ENCODE measurements around the gene NOD2. TPM values are rescaled to one million over a fixed set of nuclear protein-coding genes. Genes with fewer than 3 reads are reported as not detected.

The NOD2 gene
- total RNA-seq, 1 donor from 2014 or later: 4.4 TPM

DNA sequence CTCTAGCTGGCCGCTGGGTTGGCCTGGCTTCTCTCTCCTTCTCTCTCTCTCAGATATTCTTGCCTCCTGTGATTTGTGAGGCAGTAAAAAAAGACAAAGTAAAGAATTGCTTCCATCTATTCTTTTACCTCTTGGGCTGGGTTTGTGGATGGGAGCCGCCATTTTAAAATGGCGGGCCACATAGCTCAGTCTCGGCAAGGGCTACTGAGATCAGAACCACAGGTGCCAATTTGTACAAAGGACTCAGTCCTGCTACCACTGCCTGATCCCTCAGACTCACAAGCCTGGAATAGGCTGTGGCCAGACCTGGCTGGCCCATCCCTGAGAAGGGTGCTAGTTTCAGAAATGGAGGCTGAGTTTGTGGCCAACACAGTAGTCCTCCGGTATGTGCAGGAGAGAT lies 24.1 kb downstream of the NOD2 start:
- no peak for DNase-seq

DNA sequence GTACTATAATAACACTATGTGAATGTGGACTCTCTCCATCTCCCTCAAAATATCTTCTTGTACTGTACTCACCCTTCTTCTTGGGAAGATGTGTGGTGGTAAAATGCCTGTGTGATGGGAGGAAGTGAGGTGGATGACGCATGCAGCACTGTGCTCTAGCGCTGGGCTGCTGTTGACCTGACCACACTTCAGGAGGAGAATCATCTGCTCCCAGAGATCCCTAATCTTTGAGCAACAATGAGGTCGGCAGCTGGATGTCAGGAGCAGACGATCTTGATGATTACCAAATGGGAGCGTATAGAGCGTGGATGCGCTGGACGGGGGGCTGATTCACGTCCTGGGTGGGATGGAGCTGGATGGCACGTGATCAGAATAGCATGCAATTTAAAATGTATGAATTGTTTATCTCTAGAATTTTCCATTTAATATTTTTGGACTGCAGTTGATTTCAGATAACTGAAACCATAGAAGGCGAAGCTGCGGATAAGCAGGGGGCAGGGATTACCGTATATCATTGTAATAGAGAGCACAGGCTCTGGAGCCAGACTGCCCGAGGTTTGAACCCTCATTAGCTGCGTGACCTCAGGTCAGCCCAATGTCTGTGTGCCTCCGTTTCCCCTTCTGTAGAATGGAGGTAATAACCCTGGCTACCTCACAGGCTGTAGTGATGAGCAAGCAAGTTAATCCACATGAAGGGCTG lies 24.8 kb downstream of the NOD2 start:
- DNase-seq: no peak

DNA sequence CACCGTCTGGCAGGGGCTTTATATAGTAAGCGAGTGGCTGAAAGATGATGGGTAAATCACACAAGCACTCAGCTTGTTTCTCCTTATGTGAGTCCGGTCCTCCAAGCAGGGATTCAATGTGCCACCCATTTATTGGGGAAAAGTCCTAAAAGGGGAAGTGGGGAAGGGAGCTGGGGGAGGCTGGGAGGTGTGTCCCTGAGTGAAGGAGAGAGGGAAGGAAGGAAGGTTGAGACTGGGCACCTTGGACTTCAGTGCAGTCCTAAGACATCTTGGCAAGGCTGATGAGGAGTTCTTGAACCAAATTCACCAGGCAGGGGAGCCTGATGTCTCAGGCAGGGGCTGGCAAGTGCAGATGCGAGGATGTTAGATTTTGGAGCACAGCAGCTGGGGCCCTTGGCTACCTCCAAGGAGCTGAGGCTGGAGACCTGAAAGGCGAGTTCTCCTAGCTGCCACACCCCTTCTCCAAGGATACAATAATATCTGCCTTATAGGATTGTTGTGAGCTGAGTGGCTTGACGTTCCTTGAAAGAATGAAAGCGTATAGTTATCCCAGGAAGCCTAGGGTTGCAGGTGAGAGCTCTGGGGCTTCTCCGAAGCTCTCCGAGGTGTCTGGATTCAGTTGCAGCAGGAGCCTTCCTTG lies 25.5 kb downstream of the NOD2 start:
- no peak for DNase-seq

DNA sequence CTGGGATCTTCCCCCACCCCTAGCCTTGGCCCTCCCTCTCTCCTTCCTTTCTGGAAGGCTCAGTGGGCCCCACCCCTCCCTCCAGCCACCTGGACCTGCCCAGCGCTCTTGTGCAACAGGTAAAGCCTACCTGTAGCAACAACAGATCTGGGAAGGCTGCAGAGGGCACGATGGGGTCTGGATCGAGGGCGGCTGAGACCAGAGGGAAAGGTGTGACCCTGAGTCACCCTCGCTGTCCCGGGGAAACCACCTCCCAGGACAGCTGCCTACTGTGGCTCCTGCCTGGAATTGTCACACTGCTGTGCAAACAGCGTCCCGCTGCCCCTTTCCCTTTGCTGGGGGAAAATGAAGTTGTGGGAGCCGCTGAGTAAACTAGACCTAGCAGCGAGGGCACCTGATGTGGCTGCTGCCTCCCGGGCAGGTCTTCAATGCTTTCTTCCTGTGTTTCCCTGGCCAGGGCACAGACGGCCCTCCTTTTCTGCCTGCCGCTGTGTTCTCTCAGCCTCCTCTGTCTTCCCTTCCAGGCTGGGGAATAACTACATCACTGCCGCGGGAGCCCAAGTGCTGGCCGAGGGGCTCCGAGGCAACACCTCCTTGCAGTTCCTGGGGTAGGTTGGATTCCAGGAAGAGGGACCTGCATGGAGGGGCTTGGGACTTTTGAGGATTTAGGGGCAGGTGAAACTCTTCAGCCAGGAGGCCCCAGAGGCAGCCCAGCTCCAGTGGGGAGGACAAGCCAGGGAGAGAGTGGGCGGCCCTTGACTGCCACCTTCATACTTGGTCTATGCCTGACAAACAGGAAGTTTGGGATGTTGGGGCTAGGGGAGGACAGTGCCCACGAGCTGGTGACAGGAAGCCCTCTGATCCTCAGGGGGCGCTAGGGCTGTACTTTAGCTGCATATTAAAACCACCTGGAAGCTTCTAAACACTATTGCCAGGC lies 26.3 kb downstream of the NOD2 start:
- DNase-seq: no peak

DNA sequence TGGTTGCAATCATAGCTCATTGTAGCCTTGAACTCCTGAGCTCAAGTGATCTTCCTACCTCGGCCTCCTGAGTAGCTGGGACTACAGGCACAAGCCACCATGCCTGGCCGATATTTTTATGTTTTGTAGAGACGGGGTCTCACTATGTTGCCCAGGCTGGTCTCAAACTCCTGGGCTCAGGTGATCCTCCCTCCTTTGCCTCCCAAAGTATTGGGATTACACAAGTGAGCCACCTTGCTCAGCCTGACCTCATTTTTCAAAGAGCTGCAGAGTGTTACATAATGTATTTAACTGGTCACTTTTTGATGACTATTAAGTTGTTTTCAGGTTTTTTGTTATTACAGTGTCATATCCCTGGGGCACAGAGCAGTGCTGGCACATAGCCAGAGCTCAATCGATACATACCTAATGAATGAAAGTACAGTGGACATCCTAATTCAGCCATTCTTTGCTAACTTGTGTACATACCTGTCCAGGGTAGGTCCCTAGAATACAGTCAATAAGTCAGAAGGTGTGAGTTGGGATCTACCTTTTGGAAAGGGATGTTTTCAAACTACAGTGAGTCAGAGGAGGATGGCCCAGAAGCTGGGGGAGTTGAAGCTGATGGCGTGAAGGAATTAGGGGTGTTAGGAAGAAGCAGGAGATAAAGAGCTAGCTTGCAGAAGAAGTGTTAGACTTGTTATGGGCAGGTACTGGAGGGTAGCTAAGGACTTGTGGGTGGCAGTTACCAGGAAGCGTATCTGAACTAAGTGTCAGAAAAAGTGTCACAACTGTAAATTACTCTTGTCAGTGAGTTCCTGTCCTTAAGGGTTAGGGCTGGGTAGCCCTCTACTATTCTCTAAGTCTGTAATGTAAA lies 28.4 kb downstream of the NOD2 start:
- DNase-seq: no peak

DNA sequence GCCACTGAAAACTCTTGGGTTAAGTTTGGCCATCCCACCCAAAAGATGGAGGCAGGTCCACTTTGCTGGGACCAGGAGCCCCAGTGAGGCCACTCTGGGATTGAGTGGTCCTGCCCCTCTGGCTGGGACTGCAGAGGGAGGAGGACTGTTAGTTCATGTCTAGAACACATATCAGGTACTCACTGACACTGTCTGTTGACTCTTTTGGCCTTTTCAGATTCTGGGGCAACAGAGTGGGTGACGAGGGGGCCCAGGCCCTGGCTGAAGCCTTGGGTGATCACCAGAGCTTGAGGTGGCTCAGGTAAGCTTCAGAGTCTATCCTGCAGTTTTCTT lies 29.0 kb downstream of the NOD2 start:
- DNase-seq: no peak

DNA sequence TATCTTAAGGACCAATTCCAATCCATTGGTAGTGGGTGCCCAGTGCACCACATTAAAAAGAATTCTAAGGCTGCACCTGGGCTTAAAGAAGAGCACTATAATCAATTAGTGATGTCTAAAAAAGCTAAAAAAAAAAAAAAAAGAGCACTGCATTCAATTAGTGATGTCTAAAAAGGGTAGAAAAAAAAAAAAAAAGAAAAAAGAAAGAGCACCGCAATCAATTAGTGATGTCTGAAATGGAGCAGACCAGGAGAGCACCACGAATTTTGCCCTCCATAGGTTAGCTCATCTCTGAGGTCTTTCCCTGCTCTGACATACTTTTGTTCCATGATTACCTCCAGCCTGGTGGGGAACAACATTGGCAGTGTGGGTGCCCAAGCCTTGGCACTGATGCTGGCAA lies 29.6 kb downstream of the NOD2 start:
- DNase-seq: no peak

DNA sequence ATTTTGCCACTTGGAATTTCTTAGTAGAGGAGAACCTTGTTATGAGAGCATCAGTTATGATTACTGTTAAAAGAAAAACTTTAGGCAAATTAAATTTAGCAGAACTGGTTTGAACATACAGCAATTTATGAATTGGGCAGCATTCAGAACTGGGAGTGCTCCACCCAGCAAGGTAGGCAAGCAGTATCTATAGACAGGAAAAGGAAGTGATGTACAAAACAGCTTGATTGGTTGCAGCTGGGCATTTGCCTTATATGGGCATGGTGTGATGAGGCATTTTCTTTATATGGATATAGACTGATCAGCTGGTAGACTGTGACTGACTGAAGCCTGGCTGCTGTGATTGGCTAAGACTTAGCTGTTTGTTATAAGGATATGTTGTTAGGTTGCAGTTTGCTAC lies 30.9 kb downstream of the NOD2 start:
- DNase-seq: no peak

DNA sequence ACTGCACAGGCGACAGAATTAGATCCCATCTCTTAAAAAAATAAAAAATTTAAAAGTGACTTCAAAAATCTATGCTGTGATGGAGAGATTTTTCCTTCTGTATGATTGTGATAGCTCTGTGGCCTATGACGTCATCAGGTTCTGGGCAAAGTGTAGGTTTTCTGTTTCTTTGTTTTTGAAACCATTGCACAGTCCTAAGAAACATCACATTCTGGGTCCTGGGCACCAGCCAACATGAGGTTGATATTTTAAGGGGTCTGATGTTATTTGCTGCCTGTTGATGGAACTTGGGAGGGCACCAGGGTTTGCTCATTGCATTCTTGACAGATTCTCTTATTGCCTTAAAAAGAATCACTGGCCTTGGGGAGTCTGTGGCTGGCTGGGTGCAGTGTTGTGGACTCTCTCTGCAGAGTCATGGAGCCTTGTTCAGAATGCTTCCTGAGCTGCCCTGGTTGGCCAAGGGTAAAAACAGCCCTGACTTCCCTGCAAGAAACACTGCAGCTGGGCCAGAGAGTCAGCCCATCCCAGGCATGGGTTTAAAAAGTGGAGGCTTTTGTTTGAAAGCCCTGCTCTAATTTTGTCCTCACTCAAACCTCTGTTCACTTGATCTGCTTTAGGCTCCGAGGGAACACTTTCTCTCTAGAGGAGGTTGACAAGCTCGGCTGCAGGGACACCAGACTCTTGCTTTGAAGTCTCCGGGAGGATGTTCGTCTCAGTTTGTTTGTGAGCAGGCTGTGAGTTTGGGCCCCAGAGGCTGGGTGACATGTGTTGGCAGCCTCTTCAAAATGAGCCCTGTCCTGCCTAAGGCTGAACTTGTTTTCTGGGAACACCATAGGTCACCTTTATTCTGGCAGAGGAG lies 38.0 kb downstream of the NOD2 start:
- DNase-seq: no peak

DNA sequence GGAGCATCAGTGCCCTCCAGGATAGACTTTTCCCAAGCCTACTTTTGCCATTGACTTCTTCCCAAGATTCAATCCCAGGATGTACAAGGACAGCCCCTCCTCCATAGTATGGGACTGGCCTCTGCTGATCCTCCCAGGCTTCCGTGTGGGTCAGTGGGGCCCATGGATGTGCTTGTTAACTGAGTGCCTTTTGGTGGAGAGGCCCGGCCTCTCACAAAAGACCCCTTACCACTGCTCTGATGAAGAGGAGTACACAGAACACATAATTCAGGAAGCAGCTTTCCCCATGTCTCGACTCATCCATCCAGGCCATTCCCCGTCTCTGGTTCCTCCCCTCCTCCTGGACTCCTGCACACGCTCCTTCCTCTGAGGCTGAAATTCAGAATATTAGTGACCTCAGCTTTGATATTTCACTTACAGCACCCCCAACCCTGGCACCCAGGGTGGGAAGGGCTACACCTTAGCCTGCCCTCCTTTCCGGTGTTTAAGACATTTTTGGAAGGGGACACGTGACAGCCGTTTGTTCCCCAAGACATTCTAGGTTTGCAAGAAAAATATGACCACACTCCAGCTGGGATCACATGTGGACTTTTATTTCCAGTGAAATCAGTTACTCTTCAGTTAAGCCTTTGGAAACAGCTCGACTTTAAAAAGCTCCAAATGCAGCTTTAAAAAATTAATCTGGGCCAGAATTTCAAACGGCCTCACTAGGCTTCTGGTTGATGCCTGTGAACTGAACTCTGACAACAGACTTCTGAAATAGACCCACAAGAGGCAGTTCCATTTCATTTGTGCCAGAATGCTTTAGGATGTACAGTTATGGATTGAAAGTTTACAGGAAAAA lies 38.8 kb downstream of the NOD2 start:
- no peak for DNase-seq

DNA sequence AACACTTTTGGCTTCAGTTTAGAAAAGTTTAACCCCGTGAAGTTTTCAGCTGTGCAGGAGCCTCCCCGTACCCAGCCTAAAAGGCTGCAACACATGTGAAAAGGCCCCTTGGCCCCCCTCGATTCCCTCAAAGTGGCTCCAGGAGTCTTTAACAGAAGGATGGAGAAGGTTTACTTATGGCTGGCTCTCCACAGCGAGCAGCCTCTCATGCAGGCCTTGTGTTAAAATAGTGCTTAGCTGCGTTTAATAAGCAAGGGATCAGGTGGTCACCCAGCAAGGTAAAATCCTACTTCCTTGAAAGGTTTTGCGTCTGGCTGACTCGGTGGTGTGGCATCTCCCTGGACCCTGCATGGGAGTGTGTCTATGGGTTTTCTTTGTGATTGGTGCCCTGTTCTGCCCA lies 40.1 kb downstream of the NOD2 start:
- no peak for DNase-seq

DNA sequence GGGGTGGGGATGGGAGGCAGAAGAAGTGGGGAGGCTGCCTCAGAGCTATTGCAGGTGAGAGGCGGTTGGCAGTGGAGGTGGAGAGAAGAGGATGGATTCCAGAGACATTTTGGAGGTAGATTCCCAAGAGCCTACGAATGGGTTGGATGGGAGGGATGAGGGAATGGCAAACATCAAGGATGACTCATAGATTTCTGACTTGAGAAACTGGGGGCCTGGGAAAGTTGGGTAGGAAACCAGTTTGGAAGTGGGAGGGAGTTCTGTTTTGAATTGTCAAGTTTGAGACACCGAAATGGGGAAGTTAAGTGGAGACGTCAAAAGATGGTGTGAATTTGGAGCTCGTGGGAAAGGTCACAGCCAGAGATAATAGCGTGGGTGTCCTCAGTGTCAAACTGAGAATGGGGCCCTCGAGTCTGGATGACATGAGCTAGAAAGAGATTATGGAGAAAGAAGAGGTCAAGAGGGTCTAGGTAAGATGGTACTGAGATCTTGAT lies 42.3 kb downstream of the NOD2 start:
- DNase-seq: no peak

DNA sequence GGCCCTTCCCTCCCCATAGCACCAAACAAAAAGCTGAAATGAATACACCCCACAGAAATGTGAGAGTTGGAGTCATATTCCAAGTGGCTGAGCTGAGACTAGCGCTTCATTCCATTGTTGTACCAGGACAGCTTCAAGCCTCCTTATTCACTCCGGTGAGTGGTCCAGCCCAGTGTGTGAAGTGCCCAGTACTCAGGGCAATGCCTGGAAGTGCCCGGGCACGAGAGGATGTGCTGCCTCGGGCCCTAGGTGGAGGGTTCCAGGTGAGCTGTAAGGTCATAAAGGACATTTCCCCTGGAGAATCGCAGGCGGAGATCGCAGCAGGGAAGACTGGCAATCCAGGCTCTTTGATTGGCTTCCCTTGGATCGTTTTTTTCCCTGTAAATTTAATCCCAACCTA lies 43.0 kb downstream of the NOD2 start:
- DNase-seq: no peak

DNA sequence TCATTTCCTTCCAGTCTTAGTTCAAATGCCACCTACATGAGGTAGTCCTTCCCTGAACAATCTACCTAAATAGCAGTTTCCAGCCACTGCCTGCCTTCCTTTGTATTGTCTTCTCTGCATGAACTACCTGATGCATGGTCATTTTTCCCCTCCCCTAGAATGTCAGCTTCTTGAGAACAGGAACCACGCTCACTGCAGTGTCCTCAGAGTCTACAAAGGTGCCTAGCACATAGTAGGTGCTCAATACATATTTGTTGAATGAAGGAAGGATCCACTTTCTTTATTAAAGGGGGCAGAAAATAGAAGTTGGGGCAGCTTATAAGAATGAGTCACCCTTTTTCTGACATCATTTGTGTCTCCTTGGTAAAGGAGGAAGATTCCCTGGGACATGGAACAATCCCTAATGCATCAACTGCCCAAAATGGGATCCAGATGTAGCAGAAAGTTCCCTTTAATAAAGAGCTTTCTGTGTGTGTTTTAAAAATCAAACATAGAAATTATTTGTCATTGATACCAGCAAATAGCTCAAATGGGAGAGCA lies 44.1 kb downstream of the NOD2 start:
- no peak for DNase-seq

DNA sequence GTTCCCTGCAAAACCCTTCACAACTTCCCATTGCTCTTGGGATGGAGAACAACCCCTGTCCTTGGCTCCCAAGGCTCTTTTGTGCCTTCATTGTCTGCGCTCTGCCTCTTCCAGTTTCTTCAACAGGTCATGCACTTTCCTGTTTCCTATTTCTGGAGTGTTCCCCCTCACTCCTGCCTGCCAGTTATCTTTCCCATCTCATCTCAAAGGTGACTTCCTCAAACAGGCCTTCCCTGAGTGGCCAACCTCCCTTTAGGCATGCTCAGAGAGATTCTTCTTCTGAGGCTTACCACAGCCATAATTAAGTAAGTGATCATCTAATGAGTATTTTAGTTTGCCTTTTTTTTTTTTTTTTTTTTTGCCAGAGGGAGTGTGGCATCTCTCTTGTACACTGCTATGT lies 45.6 kb downstream of the NOD2 start:
- no peak for DNase-seq

DNA sequence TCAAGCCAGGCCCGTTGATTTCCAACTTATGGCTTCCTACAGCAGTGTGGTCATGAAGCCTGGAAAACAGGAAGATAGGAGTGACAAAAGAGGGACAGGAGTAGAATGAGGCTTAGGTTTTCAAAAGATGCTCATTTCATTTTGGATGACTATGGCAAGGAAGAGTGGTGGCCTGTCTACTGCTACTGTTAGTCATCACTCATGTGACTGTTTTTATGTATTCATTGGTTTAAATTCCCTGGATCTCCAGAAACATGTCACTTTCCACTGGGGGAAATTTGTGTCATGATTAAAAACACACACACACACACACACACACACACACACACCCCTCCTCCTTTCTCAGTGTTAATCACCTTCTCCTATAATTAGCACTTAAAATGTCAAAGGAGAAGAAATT lies 47.3 kb downstream of the NOD2 start:
- DNase-seq: no peak

DNA sequence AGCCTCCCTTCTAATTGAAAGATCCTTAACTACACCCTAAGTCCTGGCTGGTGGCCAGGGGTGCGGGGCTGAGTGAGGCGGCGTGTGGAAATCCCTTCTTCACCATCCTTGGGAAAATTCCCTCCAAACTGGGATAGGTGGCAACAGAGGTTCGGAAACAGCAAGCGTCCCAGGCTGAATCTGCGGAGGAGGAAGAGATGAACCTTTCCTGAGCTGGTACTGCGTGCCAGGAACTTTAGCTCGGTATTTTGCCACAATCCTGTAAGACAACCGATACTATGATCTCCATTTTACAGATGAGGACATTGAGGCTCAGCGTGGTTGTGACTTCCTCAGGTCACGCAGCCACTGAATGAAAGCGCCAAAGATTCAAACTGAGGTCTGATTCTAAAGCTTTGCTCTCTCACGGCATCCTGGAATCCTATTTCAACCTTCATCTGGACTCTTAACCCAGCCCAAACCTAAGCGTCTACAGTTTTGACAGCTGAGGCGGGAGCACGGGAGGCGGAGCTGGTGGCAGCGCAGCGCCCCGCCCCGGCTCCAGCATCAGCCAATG lies 47.9 kb downstream of the NOD2 start:
- DNase-seq: no peak

DNA sequence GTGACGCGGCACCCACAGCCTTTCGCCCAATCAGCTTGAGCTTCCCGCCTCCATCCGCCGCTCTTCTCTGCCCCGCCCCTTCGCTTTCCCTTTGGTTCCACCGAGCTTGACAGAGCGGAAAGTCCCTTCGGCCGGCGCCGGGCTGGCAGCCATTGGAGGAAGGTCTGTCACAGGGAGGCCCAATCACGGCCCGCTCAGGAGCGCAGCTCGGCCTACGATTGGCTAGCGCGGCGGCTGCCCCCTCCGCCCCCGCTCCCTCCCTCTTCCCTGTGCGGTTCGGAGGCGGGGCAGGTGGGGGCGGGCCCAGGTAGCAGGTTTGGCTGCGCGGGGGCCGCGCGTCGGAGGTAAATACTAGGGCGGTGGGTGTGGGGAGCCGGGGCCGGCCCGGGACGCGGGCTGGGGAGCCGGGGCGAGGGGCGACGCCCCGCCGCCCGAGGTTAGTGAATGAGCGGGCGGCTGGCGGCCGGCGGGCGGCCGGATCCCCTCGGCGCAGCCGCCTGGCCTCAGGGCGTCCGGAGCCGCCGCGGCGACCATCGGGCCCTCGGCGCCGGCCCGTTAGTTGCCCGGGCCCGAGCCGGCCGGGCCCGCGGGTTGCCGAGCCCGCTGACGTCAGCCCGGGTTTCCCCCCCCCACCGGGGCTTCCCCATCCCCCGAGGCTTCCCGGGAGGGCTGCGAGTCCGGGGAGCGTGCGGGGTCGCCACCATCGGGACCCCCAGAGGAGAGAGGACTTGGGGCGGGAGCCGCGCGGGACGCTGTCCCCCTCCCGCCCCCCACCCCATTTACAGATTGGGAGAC lies 48.6 kb downstream of the NOD2 start, which contains the start of gene CYLD:
Gene CYLD (plus strand): TSS at position 306 of the 795 bp plus-strand sequence. CDS start 7,613 bp downstream, outside the sequence.
- peak; percentile 99 for DNase-seq
